Measurements from ENCODE around the gene ATP5MC3. TPM values are rescaled to one million over a fixed set of nuclear protein-coding genes. Genes with fewer than 3 reads are reported as not detected.

ATP5MC3 gene
- total RNA-seq, 1 donor from 2014 or later = 159 TPM

GRCh38 chr2:175175896-175176295, 5.6 kb downstream of the ATP5MC3 start:
- no peak for TF ChIP-seq CTCF (IDR thresholded peaks at IDR 0.05; ENCODE audit: insufficient read depth, low read length, poor library complexity, severe bottlenecking)
- H3K27me3 ChIP-seq (ENCODE audit: control insufficient read depth, insufficient read depth, low read length) = no peaks in the 10 kb centered on the region
- no peak overlapping the region for H3K4me3 ChIP-seq (ENCODE audit: low read depth, low read length)
- H3K36me3 ChIP-seq (ENCODE audit: control insufficient read depth, insufficient read depth, low read length) = no peaks in the 10 kb centered on the region
- no peak for DNase-seq (ENCODE audit: low read depth)

GRCh38 chr2:175175320-175175719, 6.2 kb downstream of the ATP5MC3 start:
- Histone ChIP-seq H3K27me3 (ENCODE audit: control insufficient read depth, insufficient read depth, low read length) (no peaks in the 10 kb centered on the region), H3K4me3 (ENCODE audit: low read depth, low read length) (no peak overlapping the region), H3K36me3 (ENCODE audit: control insufficient read depth, insufficient read depth, low read length) (no peaks in the 10 kb centered on the region)
- no peak for TF ChIP-seq CTCF (IDR thresholded peaks at IDR 0.05; ENCODE audit: insufficient read depth, low read length, poor library complexity, severe bottlenecking)
- DNase-seq (ENCODE audit: low read depth) = no peak

- no peak for DNase-seq (ENCODE audit: low read depth)
- TF ChIP-seq CTCF (IDR thresholded peaks at IDR 0.05; ENCODE audit: insufficient read depth, low read length, poor library complexity, severe bottlenecking) = no peak
- H3K27me3 ChIP-seq (ENCODE audit: control insufficient read depth, insufficient read depth, low read length) = no peaks in the 10 kb centered on the region
- no peak overlapping the region for H3K4me3 ChIP-seq (ENCODE audit: low read depth, low read length)
- no peaks in the 10 kb centered on the region for H3K36me3 ChIP-seq (ENCODE audit: control insufficient read depth, insufficient read depth, low read length)
Observed at GRCh38 chr2:175170659-175171304, 10.7 kb downstream of the ATP5MC3 start.

- peak overlapping the region; percentile 74 for H3K4me3 ChIP-seq (ENCODE audit: low read depth, low read length)
- H3K27me3 ChIP-seq (ENCODE audit: control insufficient read depth, insufficient read depth, low read length) = no peaks in the 10 kb centered on the region
- no peak for TF ChIP-seq CTCF (IDR thresholded peaks at IDR 0.05; ENCODE audit: insufficient read depth, low read length, poor library complexity, severe bottlenecking)
- H3K36me3 ChIP-seq (ENCODE audit: control insufficient read depth, insufficient read depth, low read length) = no peaks in the 10 kb centered on the region
- DNase-seq (ENCODE audit: low read depth) = no peak
Observed at GRCh38 chr2:175169191-175169590, 12.3 kb downstream of the ATP5MC3 start.

GRCh38 chr2:175168564-175168945, 13.0 kb downstream of the ATP5MC3 start:
- Histone ChIP-seq H3K36me3 (ENCODE audit: control insufficient read depth, insufficient read depth, low read length) (no peaks in the 10 kb centered on the region), H3K4me3 (ENCODE audit: low read depth, low read length) (peak overlapping the region; percentile 74), H3K27me3 (ENCODE audit: control insufficient read depth, insufficient read depth, low read length) (no peaks in the 10 kb centered on the region)
- DNase-seq (ENCODE audit: low read depth) = no peak
- no peak for TF ChIP-seq CTCF (IDR thresholded peaks at IDR 0.05; ENCODE audit: insufficient read depth, low read length, poor library complexity, severe bottlenecking)

All from kidney epithelial cell (primary cell).